HG03066 (cell line): ENCODE results near the gene PKNOX2.

Experiments used
- ATAC-seq: cut with Tn5 transposase; IDR thresholded peaks from one replicate; pipeline ENCODE4 v1.9.1; 2021; ENCODE audit warnings: low read depth; ENCODE audit not compliant: unreplicated experiment

Gene PKNOX2

DNA sequence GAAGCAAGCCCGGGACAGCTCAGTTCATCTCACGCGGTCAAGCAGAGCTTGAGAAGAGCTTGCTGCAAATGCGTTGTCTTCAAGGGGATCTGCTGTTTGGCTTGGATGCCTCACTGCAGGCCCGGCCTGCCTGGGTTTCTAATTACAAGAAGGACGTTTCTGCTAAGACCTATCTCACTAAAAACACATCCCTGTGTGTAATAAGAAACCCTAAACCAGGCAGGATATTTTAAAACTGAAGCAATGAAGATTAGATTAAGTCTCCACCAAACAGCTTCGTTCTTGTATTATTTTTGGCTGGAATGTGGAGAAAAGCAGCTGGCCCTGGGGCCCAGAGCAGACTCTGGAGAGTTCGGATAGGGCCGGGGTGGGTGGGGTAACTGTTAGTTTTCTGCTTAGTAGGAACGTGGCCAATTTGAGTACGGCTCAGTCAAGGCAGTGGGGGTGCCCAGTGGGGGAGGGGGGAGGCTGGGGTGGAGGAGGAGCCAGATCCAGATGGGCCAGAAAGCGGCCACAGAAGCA is 6.0 kb downstream of the PKNOX2 start:
- no peak for ATAC-seq

DNA sequence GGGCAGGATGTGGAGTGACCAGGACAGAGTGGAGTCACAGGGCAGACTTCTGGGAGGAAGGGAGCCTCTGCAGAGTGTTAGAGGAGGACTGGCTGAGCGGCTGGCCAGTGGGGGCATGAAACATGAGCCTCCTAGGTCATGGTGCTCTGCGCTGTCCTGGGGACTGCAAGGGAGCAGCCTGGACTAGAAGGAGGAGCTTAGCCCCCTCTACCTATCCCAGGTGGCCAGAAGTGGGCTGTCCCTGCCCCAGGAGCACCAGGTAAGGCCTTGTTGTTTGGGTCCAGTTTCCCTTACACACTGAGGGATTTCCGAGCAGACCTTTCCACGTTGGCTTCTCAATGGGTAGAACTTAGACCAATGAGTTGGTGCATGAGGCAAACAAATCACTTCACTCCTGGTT is 7.4 kb downstream of the PKNOX2 start:
- no peak for ATAC-seq

DNA sequence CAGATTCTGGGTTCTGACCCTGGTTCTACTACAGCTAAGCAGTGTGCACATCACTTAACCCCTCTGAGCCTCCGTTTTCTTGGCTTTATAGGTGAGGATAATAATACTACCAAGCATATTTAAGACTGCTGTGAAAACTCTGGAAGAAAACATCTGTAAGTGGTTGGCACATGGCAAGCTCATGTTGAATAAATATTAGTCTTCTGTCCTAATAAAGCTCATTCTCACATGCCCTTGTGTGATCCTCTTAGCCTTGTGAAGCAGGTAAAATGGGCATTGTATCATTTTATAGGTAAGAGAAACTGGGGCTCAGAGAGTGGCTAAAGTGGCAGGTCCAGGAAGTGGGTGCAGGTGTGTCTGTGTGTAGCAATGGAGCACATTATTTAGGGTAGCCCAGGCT is 8.5 kb downstream of the PKNOX2 start:
- ATAC-seq, result no peak

DNA sequence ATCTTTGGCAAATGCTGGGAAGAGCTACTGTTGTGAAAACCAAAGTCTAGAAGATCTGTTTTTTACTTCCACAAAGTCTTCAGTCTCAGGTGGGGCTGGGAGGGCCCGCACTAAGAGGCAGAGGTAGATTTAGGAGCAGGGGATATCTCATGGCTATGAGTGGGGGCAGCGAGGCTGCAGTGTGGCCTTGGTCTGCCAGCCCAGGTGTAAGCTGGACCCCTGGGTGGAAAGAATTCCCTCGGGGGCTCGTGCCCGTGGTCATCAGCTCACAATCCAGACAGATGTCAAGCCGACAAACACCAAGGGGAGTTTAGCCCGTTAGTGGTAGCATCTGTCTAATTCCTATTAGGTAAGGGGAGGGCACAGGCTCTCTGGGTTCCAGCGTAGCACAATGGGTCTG is 9.0 kb downstream of the PKNOX2 start:
- ATAC-seq, result no peak

DNA sequence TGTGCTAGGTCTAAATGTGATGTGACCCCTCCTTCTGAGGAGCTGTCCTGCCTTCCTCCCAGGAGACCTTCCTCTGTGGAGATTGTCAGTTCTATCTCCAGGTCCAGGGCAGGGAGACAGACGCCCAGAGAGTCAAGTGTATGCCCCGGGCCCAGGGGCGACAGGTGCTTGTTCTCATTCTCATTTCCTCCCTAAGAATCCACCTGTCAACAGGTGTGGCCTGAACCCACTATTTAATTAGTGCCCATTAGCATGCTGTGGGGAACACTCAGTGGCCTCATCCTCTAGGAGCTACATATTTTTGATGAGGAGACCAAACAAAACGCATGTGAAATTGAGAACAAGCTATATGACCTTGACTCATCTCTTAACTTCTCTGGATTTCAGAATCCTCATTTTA is 9.5 kb downstream of the PKNOX2 start:
- ATAC-seq, result no peak

DNA sequence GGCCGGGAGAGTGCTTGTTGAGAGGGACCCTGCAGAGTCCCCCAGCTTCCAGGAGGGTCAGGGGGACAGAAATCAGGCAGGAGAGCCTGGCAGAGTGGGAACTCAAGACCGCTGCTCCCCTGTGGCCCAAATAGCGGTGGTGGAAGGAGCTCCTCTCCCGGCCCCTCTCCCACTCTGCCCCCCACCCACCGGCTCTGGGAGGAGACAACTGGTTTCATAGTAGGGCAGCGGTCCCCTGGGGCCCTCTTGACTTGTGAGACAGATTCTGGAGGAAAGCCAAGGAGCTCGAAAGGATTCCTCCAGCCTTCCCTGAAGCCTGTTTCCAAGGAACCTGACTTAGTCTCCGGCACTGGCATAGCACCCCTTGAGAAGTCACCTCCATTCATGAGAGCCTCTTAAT is 10.1 kb downstream of the PKNOX2 start:
- ATAC-seq, result no peak

DNA sequence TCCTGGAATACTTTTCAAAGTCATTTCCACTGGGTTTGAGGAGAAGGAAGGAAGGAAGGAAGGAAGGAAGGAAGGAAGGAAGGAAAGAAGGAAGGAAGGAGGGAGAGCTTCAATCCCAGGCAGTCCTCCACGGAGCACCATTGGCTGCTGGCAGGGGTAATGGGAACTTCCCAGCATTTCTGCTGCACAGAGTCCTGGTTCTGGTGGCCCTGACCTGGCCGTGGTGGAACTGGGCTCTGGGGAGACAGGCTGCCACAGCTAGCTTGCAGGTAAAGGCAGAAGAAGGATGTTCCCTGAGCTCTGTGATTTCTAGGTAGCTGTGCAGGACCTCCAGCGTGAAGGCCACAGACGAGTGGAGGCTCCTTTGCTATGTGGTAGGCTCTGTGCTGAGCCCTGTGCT is 10.6 kb downstream of the PKNOX2 start:
- no peak for ATAC-seq

DNA sequence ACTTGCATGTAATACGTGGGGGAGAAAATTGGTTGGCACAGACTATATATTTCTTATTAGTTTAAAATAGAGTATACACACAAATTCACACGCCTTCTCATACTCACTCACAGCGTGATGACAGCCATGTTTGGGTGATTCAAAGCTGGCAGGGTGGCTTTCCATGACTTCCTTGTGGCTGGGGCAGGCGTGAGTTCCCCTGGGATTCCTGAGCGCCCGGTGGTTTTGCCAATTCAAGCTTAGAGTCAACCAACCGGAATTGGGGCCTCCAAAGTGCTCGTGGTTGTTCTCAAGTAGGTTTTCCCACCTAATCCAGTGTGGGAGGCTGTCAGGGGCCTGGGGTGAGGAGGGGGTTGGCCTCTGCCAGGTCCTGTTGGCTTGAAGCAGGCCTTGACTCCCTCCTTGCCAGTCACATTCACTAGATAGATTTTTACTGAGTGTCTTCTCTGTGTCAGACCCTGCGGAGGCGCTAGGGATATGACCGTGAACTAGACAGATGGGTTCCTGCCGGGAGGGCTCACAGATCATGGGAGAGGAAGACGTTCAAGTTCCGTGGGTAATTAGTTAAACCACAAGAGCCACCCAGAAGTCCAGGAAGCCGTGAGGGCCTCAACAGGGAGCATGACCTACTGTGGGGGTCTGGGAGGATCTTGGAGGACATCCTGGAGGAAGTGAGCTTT is 11.5 kb downstream of the PKNOX2 start:
- no peak for ATAC-seq

DNA sequence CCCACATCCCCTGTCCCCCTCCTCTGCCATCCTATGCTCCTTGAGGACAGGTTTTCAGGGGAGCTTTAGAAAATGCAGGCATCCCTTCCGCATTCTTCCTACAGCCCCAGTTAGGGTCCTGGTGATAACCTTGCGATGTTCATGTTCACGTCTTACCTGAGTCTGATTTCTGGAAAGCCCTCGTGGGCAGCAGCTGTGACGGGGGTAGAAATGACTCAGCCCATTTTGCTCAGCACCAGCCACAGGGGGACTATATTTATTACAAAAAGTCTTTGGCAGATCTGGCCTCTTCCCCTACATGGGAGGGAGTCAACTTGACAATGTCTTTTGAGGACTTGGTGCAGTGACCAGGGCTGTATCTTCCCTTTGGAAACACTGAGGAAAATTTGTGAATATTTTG is 12.3 kb downstream of the PKNOX2 start:
- ATAC-seq, result no peak

DNA sequence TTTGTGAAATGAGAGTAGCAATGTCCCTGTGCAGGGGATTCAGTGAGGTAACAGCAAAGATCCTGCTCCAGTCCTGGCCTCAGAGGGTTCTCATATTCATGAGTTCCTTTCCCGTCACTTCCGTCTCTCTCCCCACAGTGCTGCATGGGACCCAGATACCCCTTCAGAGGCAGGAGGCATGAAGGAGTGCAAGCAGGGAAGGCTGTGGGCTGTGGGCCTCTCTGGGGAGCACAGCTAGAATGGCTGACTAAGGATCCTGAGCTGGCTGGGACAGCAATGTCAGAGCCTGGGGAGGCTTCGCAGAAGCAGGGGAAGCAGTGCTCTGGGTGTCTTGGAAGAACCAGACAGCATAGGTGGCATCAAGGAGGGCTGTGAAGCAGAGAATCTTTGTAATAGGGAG is 13.0 kb downstream of the PKNOX2 start:
- no peak for ATAC-seq

DNA sequence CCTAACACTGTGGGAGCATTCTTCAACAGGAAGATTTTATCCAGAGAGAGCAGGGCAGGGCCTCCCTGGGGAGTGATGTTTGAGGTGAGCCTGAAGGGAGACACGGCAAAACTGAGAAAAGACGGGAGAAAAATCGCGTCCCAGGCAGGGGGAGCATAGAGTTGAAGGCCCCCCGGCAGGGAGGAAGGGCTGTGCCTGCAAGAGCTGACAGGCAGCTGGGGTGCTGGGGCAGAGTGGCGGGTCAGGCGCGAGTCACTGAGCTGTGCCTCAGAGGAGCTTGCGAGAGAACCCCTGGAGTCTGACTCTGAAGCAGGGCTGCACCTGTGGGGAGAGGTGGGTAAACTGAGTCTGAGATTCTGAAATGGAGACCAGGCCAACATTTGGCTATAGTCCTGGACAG is 14.8 kb downstream of the PKNOX2 start:
- no peak for ATAC-seq

DNA sequence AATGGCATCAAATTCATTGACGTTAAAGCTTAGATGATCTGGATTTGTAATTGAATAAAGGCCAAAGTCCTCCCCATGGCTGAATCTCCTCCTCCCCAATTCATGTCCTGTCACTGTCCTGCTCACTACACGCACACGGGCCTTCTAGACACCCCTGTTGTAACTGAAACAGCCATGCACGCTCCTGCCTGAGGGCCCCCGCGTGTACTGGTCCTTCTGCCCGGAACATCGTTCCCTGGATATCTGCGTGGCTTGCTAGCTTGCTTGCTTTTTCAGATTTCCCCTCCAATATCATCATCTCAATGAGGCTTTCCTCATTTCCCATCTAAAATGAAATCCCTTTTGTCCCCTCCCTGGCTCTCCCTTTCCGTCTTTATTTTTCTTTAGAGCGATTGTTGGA is 15.3 kb downstream of the PKNOX2 start:
- ATAC-seq, result no peak

DNA sequence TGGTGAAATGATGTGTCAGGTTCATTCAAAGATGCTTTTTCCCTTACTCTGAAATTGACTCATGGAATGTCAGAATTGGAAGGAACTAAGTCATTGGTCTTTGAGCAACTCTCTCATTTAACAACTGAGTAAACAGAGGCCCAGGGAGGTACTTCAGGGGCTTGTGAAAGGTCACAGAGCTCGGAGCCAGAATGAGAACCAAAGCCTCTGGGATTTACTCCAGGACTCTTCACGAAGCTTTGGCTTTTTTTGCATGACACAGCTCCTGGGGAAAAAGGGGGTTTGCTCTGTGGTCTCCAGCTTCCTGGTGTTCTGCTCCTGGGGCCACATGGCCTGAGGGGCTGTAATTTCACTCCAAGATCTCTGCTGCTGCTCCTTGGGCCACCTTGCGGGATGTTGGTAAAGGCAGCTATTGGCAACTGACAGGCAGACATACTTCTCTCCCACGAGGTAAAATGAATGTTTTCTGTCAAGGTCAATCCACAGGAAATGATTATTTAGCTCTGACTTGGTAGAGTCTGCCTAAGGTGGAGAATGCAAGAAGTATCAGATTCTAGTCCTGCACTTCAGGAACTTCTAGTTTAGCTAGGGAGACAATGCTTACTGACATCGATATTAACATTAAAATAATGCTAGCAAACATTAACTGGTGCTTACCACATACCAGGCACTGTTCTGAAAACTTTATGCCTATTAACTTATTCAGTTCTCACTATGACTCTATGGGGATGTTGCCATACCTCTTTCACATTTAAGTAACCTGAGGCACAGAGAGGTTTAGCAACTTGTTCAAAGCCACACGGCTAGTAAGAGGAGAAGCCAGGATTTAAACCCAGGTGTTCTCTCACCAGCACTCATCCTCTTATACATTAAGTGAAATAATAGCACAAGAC is 16.1 kb downstream of the PKNOX2 start:
- peak; percentile 64 for ATAC-seq

DNA sequence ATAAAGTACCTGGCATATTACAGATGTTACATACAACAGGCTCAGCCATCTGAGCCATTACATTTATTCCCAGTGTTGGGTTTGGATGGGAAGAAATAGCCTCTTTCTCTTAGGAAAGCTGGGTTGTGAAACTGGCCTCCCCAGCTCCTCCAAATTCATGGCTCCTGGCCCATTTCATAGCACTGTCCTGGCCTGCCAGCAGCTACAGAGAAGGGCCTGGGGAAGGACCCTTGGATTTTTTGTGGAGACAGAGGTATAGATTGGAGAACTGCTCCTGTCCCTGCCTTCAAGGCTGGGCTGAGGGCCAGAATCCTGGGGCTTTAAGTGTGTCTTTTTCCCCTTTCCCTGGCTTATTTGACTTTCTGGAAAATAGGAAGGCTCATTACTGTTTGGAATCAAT is 18.0 kb downstream of the PKNOX2 start:
- no peak for ATAC-seq

DNA sequence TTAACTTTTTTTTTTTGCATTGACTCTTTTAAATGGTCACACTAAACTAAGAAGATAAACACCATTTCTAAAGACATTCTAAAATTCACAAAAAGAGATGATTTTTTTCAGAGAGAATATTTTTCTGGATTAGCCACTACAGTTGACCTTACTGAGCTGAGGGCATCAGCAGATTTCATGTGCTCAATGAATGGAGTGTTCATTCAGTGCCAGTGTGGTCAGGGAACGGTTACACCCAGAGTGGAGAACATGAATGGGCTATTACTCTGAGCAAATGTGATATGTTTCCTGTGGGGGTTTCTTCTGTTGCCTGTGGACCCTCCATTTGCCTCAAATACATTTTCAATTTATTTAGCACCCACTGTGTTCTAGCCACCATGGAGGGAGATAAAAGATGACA is 19.1 kb downstream of the PKNOX2 start:
- no peak for ATAC-seq

DNA sequence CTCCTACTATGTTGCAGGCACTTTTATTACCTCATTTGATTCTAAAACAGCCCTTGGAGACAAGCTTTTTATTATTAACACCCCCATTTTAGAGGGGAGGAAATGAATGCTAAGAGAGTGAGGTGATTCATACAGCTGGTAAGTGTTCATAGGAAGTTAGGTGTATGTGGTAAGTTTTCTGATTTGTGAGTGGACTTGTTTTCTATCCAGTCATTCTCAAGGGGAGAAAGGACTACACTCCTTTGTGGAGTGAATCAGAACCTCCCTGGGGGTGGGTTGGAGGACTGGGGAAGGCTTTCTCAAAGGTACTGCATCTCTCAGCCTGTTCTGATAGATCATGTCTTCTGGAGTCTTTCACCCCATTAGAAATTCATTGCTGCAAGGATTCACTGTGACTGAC is 23.5 kb downstream of the PKNOX2 start:
- no peak for ATAC-seq

DNA sequence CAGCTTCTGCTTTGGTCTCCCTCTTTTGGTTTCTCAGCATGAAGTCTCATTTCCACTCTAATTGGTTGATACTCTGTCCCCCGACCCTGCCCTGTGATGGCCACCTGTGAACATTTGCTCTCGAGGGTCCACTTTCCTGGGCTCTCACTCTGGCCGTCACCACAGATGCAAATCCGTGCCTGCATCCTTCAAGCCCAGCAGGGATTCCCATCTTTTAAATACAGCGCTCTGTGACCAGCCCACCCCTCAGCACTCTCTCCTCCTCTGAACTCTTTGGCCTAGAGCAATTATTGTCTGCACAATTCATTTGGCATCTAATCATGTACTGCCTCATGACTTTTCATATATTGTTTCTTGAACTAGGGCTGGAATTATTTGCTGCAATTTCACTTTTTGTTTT is 26.0 kb downstream of the PKNOX2 start:
- no peak for ATAC-seq

DNA sequence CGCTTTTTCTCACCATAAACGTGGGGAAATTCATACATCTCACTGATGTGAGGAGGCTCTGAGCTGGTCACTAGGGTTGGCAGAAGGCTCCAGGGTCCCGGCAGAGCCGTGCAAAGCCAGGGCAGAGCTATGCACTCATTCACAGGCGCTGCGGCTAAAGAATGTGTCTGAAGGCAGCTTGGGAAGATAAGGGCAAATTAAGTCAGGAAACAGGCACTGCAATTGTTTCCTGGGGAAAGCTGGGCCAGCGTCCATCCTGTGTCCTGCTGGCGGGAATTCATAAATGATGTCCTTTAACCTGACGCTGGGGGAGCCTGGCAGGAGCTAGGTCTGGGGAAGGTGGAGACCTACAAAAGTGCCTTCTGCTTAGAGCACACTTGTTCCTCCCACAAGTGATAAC is 27.6 kb downstream of the PKNOX2 start:
- no peak for ATAC-seq

DNA sequence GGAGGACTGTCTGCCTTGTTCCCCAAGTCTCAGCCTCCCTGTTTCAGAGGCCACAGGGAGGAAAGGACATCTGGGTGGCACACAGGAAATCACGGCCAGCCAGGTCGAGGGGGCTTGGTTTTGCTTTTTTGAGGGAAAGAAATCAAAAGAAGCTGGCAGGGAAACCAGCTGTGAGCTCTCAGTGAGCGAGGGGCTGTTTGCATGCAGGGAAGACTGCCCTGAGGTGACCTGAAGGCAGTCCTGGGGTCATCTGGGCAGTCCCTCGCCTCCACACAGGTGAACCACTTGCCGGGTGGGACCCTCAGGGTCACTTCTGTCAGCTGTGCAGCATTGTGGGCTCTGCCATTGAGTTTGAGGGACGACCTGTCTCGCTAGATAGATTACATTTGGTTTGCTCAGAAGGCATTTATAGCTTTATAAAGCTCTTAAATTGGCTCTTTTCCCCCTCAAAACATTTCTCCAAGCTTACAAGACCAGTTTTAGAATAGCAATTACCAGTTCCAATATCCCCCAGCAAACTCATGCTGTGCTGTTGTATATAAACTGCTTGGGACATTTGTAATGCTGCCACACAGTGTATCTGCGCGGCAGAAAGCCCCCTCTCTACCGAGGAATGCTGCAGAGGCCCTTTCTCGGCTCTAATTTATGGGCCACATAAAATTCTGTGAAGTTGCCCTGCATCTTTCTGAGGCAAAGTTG is 28.3 kb downstream of the PKNOX2 start:
- no peak for ATAC-seq

DNA sequence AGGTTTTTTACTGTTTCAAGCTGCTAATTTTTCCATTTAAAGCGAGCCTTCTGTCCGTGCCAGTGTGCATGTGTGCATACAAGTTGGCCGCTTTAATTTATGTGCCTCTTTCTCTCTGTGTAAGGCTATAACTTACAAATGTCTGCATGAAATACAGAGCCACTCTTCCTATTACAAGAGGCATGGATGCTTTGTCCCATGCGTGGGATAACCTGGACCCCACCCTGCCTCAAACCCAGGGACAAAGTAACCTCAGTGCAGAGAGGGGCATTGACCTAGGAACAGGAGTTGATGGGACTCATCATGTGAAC is 28.8 kb downstream of the PKNOX2 start:
- no peak for ATAC-seq

DNA sequence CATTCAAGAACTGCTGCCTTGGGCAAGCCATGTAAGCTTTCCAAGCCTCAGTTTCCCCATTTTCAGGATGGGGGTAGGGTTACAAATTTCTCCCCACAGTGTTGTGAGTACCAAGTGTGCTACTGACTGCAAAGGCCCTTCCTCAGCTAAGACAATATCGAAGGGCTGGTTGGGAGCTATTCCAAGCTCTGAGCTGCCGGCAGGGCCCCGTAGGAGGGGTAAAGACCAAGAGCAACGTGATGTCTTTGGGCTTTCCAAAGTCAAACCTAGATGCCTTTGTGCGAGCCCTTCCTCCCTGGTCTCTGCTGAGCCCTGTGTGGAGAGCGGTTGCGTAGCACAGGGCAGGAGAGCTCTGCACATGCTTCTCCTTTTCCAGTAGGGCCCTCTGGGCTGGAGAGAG is 29.3 kb downstream of the PKNOX2 start:
- no peak for ATAC-seq

DNA sequence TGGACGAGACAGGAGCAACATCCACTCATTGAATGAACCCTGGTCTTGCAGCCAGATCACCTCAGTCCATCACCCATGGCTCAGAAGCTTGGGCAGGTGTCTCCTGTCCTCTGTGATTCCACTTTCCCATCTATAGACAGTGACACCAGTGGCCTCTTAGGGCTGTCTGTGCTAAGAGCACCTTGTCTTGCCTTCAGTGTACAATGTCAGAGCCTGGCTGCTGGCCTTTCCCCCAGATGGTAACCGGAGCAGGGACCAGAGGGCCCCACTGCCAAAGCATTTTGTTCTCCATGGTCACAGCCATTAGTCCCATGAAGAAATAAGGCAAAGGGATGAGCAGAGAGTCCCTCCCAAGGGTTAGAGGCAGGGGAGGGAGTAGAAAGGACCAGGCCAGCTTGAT is 35.4 kb downstream of the PKNOX2 start:
- no peak for ATAC-seq
